Skeletal muscle tissue (tissue), 4 donors: ENCODE results near the gene POLA2. TPM values are rescaled to one million over a fixed set of nuclear protein-coding genes. Genes with fewer than 3 reads are reported as not detected.
A peak's percentile ranks its signal among the peaks of the same experiment; 100 is the strongest.
"Not testable (repeated sequence)": the region's sequence is repeated elsewhere in the genome, so short reads cannot be mapped to it uniquely, and the experiment has no call there.

Source experiments
- H3K27ac ChIP-seq: one replicate; pipeline ENCODE4 v1.7.0; 2013; ENCODE audit warnings: mild to moderate bottlenecking, low read depth, low read length, inconsistent platforms
- H3K27me3 ChIP-seq, 3 donors: one replicate each; pipeline ENCODE4 v1.7.0; 2013; ENCODE audit warnings: low read length in 3 of 3; ENCODE audit not compliant: control insufficient read depth in 3 of 3, insufficient read depth in 3 of 3
- H3K36me3 ChIP-seq, 3 donors: one replicate each; pipeline ENCODE4 v1.7.0; 2013; ENCODE audit warnings: low read length in 3 of 3; ENCODE audit not compliant: control insufficient read depth in 3 of 3, insufficient read depth in 3 of 3
- H3K4me1 ChIP-seq, 3 donors: one replicate each; pipeline ENCODE4 v1.7.0; 2013; ENCODE audit warnings: low read length in 3 of 3, mild to moderate bottlenecking in 3 of 3; ENCODE audit not compliant: control insufficient read depth in 3 of 3, insufficient read depth in 3 of 3
- H3K4me3 ChIP-seq, 3 donors: one replicate each; pipeline ENCODE4 v1.7.0; 2013; ENCODE audit warnings: low read length in 3 of 3
- H3K9ac ChIP-seq, 3 donors: one replicate each; pipeline ENCODE4 v1.7.0; 2013; ENCODE audit warnings: low read length in 3 of 3, mild to moderate bottlenecking in 3 of 3, moderate library complexity in 2 of 3, low read depth in 1 of 3
- H3K9me3 ChIP-seq, 3 donors: one replicate each; pipeline ENCODE4 v1.7.0; 2013; ENCODE audit warnings: low read length in 3 of 3; ENCODE audit not compliant: control insufficient read depth in 3 of 3
- total RNA-seq: library from RNA; depleted of rRNA; stranded (reverse); fragments of >200 nt; gene quantifications from one replicate; pipeline ENCODE4 v1.2.3, GENCODE V29; 2014
- donor health status: Osteomylitis.

The POLA2 gene
- total RNA-seq, 1 donor from 2014 or later, result 2.1 TPM

DNA sequence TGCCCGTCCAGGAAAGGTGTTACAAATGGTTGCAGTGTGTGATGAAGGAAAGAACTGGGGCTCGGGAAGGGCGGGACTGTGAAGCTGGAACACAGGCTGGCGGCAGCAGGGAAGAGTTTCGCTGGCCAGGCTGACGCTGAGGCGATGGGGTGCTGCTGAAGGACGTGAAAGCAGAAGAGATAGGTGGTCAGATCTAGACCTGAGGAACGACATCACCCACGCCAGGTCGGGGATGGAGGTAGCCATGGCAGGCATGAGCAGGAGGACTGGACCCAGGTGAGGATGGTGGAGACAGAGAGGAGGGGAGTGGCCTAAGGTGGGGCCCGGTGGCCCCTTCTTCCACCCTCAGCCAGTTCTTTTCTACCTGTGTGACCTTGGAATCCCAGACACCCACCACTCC is 62.1 kb downstream of the POLA2 start:
- Histone ChIP-seq H3K9me3 (no peaks in the 10 kb centered on the region), H3K27ac (no peak overlapping the region), H3K4me1 (peaks cover 14 to 21% (median 16%) of the 10 kb centered on the region in 3 donors), H3K9ac (no peak overlapping the region), H3K36me3 (peaks cover 13 to 14% (median 14%) of the 10 kb centered on the region in 3 donors), H3K27me3 (no peaks in the 10 kb centered on the region), H3K4me3 (no peak overlapping the region)

- peaks cover 12 to 14% (median 13%) of the 10 kb centered on the region in 3 donors for H3K36me3 ChIP-seq
- no peaks in the 10 kb centered on the region for H3K27me3 ChIP-seq
- H3K27ac ChIP-seq, result no peak overlapping the region
- H3K4me3 ChIP-seq, result no peak overlapping the region
- no peak overlapping the region for H3K9ac ChIP-seq
- peaks cover 12 to 22% (median 14%) of the 10 kb centered on the region in 3 donors for H3K4me1 ChIP-seq
- no peaks in the 10 kb centered on the region for H3K9me3 ChIP-seq
Measured at GRCh38 chr11:65325435-65325834, 63.7 kb downstream of the POLA2 start.

DNA sequence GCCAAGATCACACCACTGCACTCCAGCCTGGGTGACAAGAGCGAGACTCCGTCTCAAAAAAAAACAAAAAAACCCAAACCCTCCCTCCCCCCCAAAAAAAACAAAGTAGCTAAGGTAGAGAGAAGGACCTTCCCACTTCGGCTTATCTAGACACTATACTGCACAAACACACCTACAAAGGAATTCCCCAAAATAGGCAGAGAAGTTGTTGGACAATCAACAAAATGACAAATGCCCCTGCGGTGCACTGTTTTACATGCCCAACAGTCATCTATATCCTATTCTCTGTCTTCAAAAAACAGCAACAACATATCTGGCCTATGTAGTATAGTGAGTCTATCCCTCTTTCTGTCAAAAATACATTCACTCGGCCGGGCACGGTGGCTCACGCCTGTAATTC is 65.3 kb downstream of the POLA2 start:
- Histone ChIP-seq H3K4me1 (peaks cover 2 to 7% (median 3%) of the 10 kb centered on the region in 3 donors), H3K27me3 (no peaks in the 10 kb centered on the region), H3K9me3 (no peaks in the 10 kb centered on the region), H3K4me3 (no peak overlapping the region), H3K27ac (no peak overlapping the region), H3K9ac (no peak overlapping the region), H3K36me3 (peaks cover 0 to 3% (median 1%) of the 10 kb centered on the region in 3 donors)

DNA sequence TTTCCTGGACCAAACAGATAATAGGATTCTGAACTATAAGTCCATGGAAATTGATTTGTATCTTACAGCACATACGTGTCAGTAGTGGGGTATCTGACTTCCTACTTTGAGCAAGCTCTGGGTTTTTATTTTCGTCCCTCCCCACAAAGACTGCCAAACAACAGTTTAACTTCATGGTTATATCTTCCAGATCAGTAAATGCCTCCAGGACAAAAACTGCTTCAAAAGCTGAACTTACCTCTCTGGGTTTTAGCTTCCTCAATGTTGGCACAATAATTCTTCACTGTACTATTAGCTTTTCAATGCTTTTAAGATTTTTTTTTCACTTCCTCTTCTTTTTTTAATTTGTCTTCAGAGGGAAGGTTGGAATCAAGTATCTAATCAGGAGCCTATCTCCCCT is 67.7 kb downstream of the POLA2 start:
- Histone ChIP-seq H3K27me3 (no peaks in the 10 kb centered on the region), H3K4me3 (peak overlapping the region in 1 of 3 donors; percentile 45), H3K9ac (peak overlapping the region in 1 of 3 donors; percentile 64), H3K4me1 (peaks cover 2 to 6% (median 3%) of the 10 kb centered on the region in 3 donors), H3K36me3 (peaks cover 0 to 2% (median 0%) of the 10 kb centered on the region in 3 donors), H3K27ac (no peak overlapping the region), H3K9me3 (no peaks in the 10 kb centered on the region)

DNA sequence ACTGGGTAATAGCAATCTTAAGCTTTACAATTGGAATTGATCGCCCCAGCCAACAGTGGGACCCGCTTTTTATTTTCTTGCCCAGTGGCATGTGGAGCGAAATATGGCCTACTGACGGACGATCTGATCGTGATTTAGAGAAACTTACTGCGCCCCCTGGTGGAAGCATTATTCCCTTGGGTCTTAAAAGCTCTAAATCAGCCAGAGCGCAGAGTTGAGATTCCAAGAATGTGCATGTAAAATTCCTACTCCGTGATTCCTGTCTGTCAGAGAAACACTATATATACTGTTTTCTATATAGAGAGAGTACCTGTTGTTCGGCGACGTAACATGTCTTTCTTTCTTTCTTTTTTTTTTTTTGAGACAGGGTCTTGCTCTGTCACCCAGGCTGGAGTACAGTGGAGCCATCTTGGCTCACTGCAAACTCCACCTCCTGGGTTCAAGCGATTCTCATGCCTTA is 68.2 kb downstream of the POLA2 start:
- peak overlapping the region in 1 of 3 donors; percentile 64 for H3K9ac ChIP-seq
- peak overlapping the region in 1 of 3 donors; percentile 45 for H3K4me3 ChIP-seq
- peaks cover 7 to 11% (median 8%) of the 10 kb centered on the region in 3 donors for H3K4me1 ChIP-seq
- no peaks in the 10 kb centered on the region for H3K27me3 ChIP-seq
- H3K27ac ChIP-seq, result no peak overlapping the region
- peaks cover 0 to 2% (median 0%) of the 10 kb centered on the region in 3 donors for H3K36me3 ChIP-seq
- H3K9me3 ChIP-seq, result no peaks in the 10 kb centered on the region

- Histone ChIP-seq H3K9ac (no peak overlapping the region), H3K27me3 (no peaks in the 10 kb centered on the region), H3K4me1 (peaks cover 12 to 17% (median 13%) of the 10 kb centered on the region in 3 donors)
Measured at GRCh38 chr11:65330544-65330943, 68.8 kb downstream of the POLA2 start.

DNA sequence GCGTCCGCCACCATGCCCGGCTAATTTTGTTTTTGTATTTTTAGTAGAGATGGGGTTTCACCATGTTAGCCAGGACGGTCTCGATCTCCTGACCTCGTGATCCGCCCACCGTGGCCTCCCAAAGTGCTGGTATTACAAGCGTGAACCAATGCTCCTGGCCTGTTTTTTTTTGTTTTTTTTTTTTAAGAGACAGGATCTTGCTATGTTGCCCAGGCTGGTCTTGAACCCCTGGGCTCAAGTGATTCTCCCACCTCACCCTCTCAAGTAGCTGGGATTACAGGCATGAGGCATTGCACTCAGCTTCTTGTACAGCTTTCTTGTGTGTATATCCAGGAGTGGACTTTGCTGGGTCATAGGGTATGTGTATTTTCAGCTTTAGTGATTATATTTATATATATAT is 70.8 kb downstream of the POLA2 start:
- not testable (repeated sequence) for H3K4me3 ChIP-seq, H3K9me3 ChIP-seq, H3K9ac ChIP-seq, H3K36me3 ChIP-seq, H3K27me3 ChIP-seq, H3K27ac ChIP-seq
- peaks cover 13 to 18% (median 14%) of the 10 kb centered on the region in 3 donors for H3K4me1 ChIP-seq

More at GRCh38 chr11:65330544-65330943, 68.8 kb downstream of the POLA2 start:
- H3K4me3 ChIP-seq, result no peak overlapping the region
- no peaks in the 10 kb centered on the region for H3K9me3 ChIP-seq
- H3K27ac ChIP-seq, result no peak overlapping the region
- peaks cover 0 to 2% (median 0%) of the 10 kb centered on the region in 3 donors for H3K36me3 ChIP-seq

- peaks cover 17 to 24% (median 22%) of the 10 kb centered on the region in 3 donors for H3K4me1 ChIP-seq
- H3K4me3 ChIP-seq, result peak overlapping the region; percentile 85 to 96 (median 95)
- peak overlapping the region; percentile 85 to 96 (median 92) for H3K9ac ChIP-seq
- H3K27ac ChIP-seq, result peak overlapping the region; percentile 80
- peaks cover 4 to 7% (median 7%) of the 10 kb centered on the region in 3 donors for H3K36me3 ChIP-seq
- H3K9me3 ChIP-seq, result no peaks in the 10 kb centered on the region
- no peaks in the 10 kb centered on the region for H3K27me3 ChIP-seq
Measured at GRCh38 chr11:65334696-65335295, 73.0 kb downstream of the POLA2 start.

GRCh38 chr11:65338676-65339075 is 76.9 kb downstream of the POLA2 start:
- Histone ChIP-seq H3K9me3 (no peaks in the 10 kb centered on the region), H3K4me1 (peaks cover 17 to 24% (median 22%) of the 10 kb centered on the region in 3 donors), H3K36me3 (peaks cover 34 to 41% (median 38%) of the 10 kb centered on the region in 3 donors), H3K27ac (no peak overlapping the region), H3K9ac (no peak overlapping the region), H3K27me3 (no peaks in the 10 kb centered on the region), H3K4me3 (no peak overlapping the region)

DNA sequence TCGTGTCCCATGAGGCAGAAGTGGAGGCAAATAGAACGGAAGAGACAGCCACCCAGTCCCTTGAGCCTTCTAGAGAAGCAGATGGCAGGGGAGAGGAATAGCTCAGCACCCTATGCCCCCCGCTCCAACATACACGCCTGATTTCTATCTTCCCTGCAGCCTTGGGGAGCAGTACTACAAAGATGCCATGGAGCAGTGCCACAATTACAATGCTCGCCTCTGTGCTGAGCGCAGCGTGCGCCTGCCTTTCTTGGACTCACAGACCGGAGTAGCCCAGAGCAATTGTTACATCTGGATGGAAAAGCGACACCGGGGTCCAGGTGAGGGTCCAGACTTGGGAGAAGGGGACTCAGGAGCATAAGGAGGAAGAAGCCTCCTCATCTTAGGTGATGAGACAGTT is 78.5 kb downstream of the POLA2 start:
- H3K27ac ChIP-seq, result no peak overlapping the region
- H3K9ac ChIP-seq, result no peak overlapping the region
- H3K27me3 ChIP-seq, result no peaks in the 10 kb centered on the region
- peaks cover 47 to 57% (median 54%) of the 10 kb centered on the region in 3 donors for H3K36me3 ChIP-seq
- peaks cover 7 to 14% (median 13%) of the 10 kb centered on the region in 3 donors for H3K4me1 ChIP-seq
- H3K9me3 ChIP-seq, result no peaks in the 10 kb centered on the region
- H3K4me3 ChIP-seq, result no peak overlapping the region
